H1 (cell line): ENCODE data around the gene DUSP3. TPM values are rescaled to one million over a fixed set of nuclear protein-coding genes. Genes with fewer than 3 reads are reported as not detected.

Source experiments
- BACH1 ChIP-seq: IDR thresholded peaks from 2 replicates; pipeline ENCODE4 v1.6.1; 2012; ENCODE audit warnings: low read length, improper control_type of control experiment
- BRCA1 ChIP-seq: IDR thresholded peaks from 2 replicates; pipeline ENCODE4 v1.6.1; 2012; ENCODE audit warnings: low read depth, low read length, improper control_type of control experiment
- CEBPB ChIP-seq: IDR thresholded peaks from 2 replicates; pipeline ENCODE4 v1.6.1; 2012; ENCODE audit warnings: low read depth, low read length
- CREB1 ChIP-seq: IDR thresholded peaks from 2 replicates; pipeline ENCODE4 v1.6.1; 2012; ENCODE audit warnings: inconsistent platforms
- EZH2 ChIP-seq: fragments of 200-600 bp; sonication (generic); IDR thresholded peaks from 2 replicates; pipeline ENCODE4 v1.7.1; 2012; ENCODE audit warnings: low read depth, mild to moderate bottlenecking, moderate library complexity, low read length, inconsistent platforms; ENCODE audit not compliant: severe bottlenecking
- FOSL1 ChIP-seq: IDR thresholded peaks from 2 replicates; pipeline ENCODE4 v1.6.1; 2011; ENCODE audit warnings: mild to moderate bottlenecking, low read depth, low read length, moderate library complexity; ENCODE audit not compliant: insufficient read depth
- GABPA ChIP-seq: IDR thresholded peaks from 2 replicates; pipeline ENCODE4 v1.6.1; 2011; ENCODE audit warnings: mild to moderate bottlenecking, low read length, moderate library complexity, borderline replicate concordance; ENCODE audit not compliant: insufficient read depth
- JUN ChIP-seq: IDR thresholded peaks from 2 replicates; pipeline ENCODE4 v1.6.1; 2011; ENCODE audit warnings: low read depth, mild to moderate bottlenecking, improper control_type of control experiment, low read length
- JUND ChIP-seq: IDR thresholded peaks from 2 replicates; pipeline ENCODE4 v1.6.1; 2011; ENCODE audit warnings: mild to moderate bottlenecking, improper control_type of control experiment, low read length
- KDM5A ChIP-seq: fragments of 200-600 bp; IDR thresholded peaks from 2 replicates; pipeline ENCODE4 v1.7.1; 2012; ENCODE audit warnings: mild to moderate bottlenecking, low read length, inconsistent platforms, mixed read lengths
- NRF1 ChIP-seq: IDR thresholded peaks from 2 replicates; pipeline ENCODE4 v1.6.1; 2011; ENCODE audit warnings: mild to moderate bottlenecking, low read depth, low read length, improper control_type of control experiment
- POLR2A ChIP-seq, 2 experiments: IDR thresholded peaks; 1 replicate in 1 of 2; 2 replicates in 1 of 2; pipeline ENCODE4 v1.6.1; 2011; ENCODE audit warnings: low read depth in 2 of 2, low read length in 2 of 2, mild to moderate bottlenecking in 2 of 2; ENCODE audit errors: control extremely low read depth in 1 of 2
- POLR2AphosphoS5 ChIP-seq: IDR thresholded peaks from 2 replicates; pipeline ENCODE4 v1.6.1; 2011; ENCODE audit warnings: low read depth, low read length
- RBBP5 ChIP-seq: IDR thresholded peaks from 2 replicates; pipeline ENCODE4 v1.7.1; 2012; ENCODE audit warnings: low read depth, mild to moderate bottlenecking, inconsistent platforms, low read length, moderate library complexity, borderline replicate concordance
- RNF2 ChIP-seq: fragments of 200-900, 300-1000 bp; sonication (generic); IDR thresholded peaks from 2 replicates; pipeline ENCODE4 v1.7.1; 2016; ENCODE audit warnings: borderline replicate concordance, low read depth, mild to moderate bottlenecking, antibody characterized with exemption, low read length; ENCODE audit not compliant: poor library complexity, severe bottlenecking; ENCODE audit errors: missing control alignments
- SIN3A ChIP-seq, 2 experiments: IDR thresholded peaks in 1 of 2; conservative IDR thresholded peaks in 1 of 2; 2 replicates each; pipeline ENCODE4 v1.6.1; 2011 to 2012; ENCODE audit warnings: low read length in 2 of 2, improper control_type of control experiment in 1 of 2, low read depth in 1 of 2, mild to moderate bottlenecking in 1 of 2
- TAF1 ChIP-seq: IDR thresholded peaks from 2 replicates; pipeline ENCODE4 v1.6.1; 2011; ENCODE audit warnings: mild to moderate bottlenecking, low read depth, low read length
- TAF7 ChIP-seq: optimal IDR thresholded peaks from 2 replicates; pipeline ENCODE3; 2011; ENCODE audit warnings: low read depth, mild to moderate bottlenecking, inconsistent platforms, low read length, moderate library complexity, borderline replicate concordance
- TBP ChIP-seq: IDR thresholded peaks from 2 replicates; pipeline ENCODE4 v1.6.1; 2011; ENCODE audit warnings: low read depth, low read length, improper control_type of control experiment
- TEAD4 ChIP-seq: IDR thresholded peaks from 2 replicates; pipeline ENCODE4 v1.6.1; 2012; ENCODE audit warnings: low read depth, low read length, inconsistent platforms, mixed read lengths
- YY1 ChIP-seq: IDR thresholded peaks from 2 replicates; pipeline ENCODE4 v1.6.1; 2011; ENCODE audit warnings: low read depth, mild to moderate bottlenecking, low read length
- polyA plus RNA-seq, 7 experiments: library from polyadenylated mRNA; depleted of rRNA in 3 of 7; stranded (reverse) in 5 of 7; unstranded in 2 of 7; fragments of >200 nt in 5 of 7; fragments of 200-250 nt in 2 of 7; gene quantifications; 1 replicate in 5 of 7; 2 replicates in 1 of 7; 4 replicates in 1 of 7; pipeline versions ENCODE4 v1.2.1 to v1.2.3, GENCODE V29; 2011 to 2013; ENCODE audit warnings: missing spikeins in 2 of 7, mixed read lengths in 2 of 7
- total RNA-seq: library from RNA; stranded (reverse); fragmentation: NEBNext Ultra II Directional; extraction: Animal tissue kit (Norgen Biotek cat#: 25700); gene quantifications from 2 replicates; pipeline ENCODE4 v1.2.1, GENCODE V29; 2021
- TF ChIP-seq, protein P1 (sequence below): IDR thresholded peaks from 2 replicates; pipeline ENCODE4 v1.6.1; 2011; ENCODE audit warnings: low read depth, mild to moderate bottlenecking, low read length; ENCODE audit not compliant: insufficient read depth
- TF ChIP-seq, protein P2 (sequence below): IDR thresholded peaks from 2 replicates; pipeline ENCODE4 v1.6.1; 2012; ENCODE audit warnings: inconsistent platforms

The DUSP3 gene
- total and polyA plus RNA-seq, 2 of the 8 experiments (the other 6 are each of a cell fraction or from before 2014, with no cell fraction given): 15.1 to 21.2 TPM

DNA sequence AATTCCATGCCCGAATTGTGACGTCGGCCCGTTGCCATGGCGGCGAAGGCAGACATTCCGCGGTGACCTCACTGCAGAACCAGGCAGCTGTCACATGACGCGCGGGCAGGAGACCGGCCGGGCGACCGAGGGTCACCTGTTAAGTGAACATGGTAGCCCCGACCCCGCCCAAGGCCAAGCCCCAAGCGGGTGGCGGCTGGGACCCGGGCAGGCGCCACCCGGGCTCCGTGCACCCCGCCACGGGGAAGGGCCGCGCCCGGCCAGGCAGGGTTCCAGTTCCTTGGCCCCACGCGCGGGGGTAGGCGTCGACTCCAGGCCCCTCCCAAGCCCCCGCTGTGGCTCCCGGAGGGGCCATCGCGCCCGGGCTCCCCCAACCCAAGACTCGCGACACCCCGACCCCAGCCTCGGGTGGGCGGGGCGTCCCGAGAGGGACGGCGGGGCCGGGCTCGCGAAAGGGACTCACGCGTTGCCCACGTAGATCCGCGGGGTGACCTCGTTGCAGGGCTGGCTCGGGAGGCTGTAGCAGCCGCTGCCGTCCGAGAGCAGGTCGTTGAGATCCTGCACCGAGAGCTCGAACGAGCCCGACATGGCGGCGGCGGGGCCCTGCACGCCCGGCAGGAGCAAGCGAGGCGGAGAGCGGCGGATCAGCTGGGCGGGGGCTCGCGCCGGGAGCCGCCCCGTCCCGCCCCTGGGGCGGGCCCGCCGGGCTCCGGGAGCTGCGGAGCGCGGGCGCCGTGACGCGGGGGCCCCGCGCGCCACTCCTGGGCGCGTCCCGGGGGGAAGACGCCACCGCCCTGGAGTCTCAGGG lies at the start of gene DUSP3 (continued):
- TF ChIP-seq, protein P1, sequence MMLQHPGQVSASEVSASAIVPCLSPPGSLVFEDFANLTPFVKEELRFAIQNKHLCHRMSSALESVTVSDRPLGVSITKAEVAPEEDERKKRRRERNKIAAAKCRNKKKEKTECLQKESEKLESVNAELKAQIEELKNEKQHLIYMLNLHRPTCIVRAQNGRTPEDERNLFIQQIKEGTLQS: peak; percentile 65
- TF ChIP-seq YY1: peak; percentile 59; the same call in 1 of the 2 replicates
- TF ChIP-seq TAF1: peak; percentile 68
- TF ChIP-seq SIN3A (conservative IDR thresholded peaks at IDR 0.05 in 1 of 2, IDR thresholded peaks at IDR 0.05 in 1 of 2; ENCODE audit: low read depth in 1 of 2, low read length in 2 of 2): peak; percentile 73 to 93; a peak in 3 of 4 replicates
- TF ChIP-seq NRF1: no peak
- no peak for TF ChIP-seq EZH2
- TF ChIP-seq TBP: peak; percentile 37
- no peak for TF ChIP-seq CEBPB
- no peak for TF ChIP-seq KDM5A
- TF ChIP-seq TAF7: peak; percentile 54
- TF ChIP-seq JUN: peak; percentile 93
- TF ChIP-seq, protein P2, sequence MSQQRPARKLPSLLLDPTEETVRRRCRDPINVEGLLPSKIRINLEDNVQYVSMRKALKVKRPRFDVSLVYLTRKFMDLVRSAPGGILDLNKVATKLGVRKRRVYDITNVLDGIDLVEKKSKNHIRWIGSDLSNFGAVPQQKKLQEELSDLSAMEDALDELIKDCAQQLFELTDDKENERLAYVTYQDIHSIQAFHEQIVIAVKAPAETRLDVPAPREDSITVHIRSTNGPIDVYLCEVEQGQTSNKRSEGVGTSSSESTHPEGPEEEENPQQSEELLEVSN: 0 out of 2 replicates have a peak, but pooled peaks have one; percentile 10
- TF ChIP-seq TEAD4: peak; percentile 97
- TF ChIP-seq BRCA1: no peak
- peak; percentile 66; the same call in 1 of the 2 replicates for TF ChIP-seq RBBP5
- peak; percentile 84 for TF ChIP-seq POLR2AphosphoS5
- TF ChIP-seq BACH1: 0 out of 2 replicates have a peak, but pooled peaks have one; percentile 41
- TF ChIP-seq GABPA: no peak
- peak; percentile 92 for TF ChIP-seq JUND
- no peak for TF ChIP-seq RNF2
- TF ChIP-seq CREB1: peak; percentile 94
- TF ChIP-seq FOSL1: peak; percentile 66; the same call in 1 of the 2 replicates
- peak; percentile 70 to 76 for TF ChIP-seq POLR2A (IDR thresholded peaks at IDR 0.05; ENCODE audit: control extremely low read depth in 1 of 2, low read depth in 2 of 2, low read length in 2 of 2)
